Adipose tissue (tissue), 3 donors: ENCODE data around the gene FOXN3. TPM values are rescaled to one million over a fixed set of nuclear protein-coding genes. Genes with fewer than 3 reads are reported as not detected.

Experiments
- H3K27ac ChIP-seq: one replicate; pipeline ENCODE4 v1.5.1; 2013; ENCODE audit warnings: low read depth, low read length
- WGBS, 3 donors: extraction: QIAGEN DNeasy Blood & Tissue Kit; methylation state at CpG; one replicate each; pipeline ENCODE4 v1.1.7; 2013; 5-methylcytosine and 5-hydroxymethylcytosine counted together
- polyA plus RNA-seq, 3 donors: library from polyadenylated mRNA; stranded (reverse); fragments of 200-250 nt; gene quantifications; one replicate each; pipeline ENCODE4 v1.2.3, GENCODE V29; 2013
- donor health status: healthy with polysubstance abuse.
- donor health status: Bipolar disorder and iron deficiency.
- donor health status: healthy.

Gene FOXN3
- polyA plus RNA-seq, 3 donors, result 9.6 to 50.8 (median 50.2) TPM

DNA sequence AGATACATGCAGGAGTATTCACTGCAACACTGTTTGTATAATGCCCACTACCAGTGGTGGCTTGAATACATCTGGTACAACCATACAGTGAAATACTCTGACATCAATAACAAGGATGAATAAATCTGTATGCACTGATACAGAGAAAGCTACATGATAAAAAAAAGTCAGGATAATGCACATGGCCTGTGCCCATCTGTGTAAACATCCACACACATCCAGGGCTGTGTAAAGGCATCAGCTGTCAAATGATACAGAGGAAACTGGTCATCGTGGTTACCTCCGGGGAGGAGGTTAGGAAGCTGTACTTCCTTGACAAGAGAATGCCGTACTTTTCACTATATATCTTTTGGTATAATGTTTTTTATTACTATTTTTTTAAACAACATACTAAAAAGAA is 176.6 kb downstream of the FOXN3 start:
- H3K27ac ChIP-seq, result no peak overlapping the region
- 29 to 76% (median 43%) methylated on average over 3 of the region's 3 CpGs for WGBS, 3 donors

DNA sequence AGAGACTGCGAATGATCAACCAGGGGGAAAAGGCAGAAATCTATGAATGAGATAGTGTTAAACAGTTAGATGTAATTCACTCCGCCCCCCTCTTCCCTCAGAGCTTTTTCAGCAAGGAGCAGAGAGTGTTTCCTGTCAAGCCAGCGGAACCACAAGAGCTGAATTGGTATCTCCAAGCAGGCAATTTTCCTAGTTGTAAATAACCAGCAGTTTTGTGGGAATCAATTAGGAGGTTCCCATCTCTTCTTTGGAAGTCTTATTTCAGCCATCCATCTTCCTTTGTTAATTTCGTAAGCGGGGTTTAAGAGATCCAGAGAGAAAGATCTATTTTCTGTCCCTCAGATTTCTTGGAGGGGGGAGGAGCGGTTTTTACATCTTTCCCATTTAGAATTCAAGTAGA is 178.0 kb downstream of the FOXN3 start:
- WGBS, 3 donors, result 87 to 92% (median 88%) methylated on average over 6 of the region's 6 CpGs
- no peak overlapping the region for H3K27ac ChIP-seq

DNA sequence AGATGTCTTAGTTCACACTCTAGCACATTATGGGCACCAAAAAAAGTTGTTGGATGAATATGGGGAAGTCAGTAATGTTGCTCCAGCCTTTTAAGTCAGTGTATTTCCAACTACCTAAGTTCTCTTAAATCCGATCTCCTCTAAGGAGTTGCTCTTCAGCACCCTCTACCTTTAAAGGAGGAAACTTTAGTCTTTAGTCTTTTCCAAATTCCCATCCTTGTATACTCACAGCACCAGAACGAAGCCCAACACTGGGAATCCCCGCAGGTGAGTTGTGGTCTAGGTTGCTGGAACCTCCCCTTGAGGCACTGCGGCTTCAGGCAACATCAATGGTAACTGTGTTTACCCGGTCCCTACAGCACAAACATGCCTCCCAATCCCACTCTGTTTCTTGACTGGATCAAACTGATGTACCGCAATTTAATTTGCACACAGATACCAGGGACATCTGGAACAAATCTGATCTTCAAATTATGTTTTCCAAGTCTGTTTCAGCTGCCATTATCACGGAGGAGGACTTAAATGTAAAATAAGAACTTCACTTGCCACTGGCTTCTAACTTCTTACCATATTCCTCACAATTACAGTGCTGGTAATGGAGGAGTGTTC is 179.0 kb downstream of the FOXN3 start:
- 79 to 91% (median 89%) methylated on average over 7 of the region's 7 CpGs for WGBS, 3 donors

DNA sequence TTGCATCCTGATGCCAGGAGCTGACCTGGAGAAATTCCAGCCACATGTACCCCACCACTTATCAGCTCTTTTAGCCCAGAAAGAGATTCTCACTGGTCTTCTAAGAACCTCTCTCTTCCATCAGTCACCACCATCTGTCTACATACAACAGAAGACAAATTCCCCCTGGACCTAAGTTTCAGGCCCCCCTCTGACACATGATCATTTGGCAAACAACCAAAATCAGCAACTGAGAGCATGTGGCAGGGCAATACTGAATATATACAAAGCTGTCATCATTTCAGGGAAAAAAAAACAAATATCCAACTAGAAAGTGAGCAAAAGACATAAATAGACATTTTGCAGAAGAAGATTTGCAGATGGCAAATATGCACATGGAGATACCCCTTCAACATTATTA is 180.2 kb downstream of the FOXN3 start:
- H3K27ac ChIP-seq, result no peak overlapping the region

More for the DNA sequence above, 179.0 kb downstream of the FOXN3 start:
- no peak overlapping the region for H3K27ac ChIP-seq

DNA sequence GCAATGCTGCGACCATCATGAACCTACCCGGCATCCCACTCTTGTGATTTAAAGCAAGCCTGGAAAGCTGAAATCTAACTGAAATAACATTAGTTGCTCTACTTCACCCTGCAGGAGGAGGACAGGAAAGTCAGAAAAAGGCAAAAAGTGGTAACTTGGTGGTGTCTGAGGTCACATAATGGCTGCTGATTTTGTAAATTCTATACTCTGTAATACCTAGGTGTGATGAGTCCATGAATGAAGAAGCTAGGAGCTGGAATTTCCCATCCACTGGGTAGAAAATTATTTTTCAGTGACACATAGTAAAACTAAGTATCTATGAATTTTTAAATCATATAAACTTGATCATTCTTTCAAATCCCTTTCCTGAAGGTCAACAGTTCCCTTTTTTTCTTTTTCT is 183.8 kb downstream of the FOXN3 start:
- 95 to 100% (median 98%) methylated on average over 2 of the region's 2 CpGs for WGBS, 3 donors

DNA sequence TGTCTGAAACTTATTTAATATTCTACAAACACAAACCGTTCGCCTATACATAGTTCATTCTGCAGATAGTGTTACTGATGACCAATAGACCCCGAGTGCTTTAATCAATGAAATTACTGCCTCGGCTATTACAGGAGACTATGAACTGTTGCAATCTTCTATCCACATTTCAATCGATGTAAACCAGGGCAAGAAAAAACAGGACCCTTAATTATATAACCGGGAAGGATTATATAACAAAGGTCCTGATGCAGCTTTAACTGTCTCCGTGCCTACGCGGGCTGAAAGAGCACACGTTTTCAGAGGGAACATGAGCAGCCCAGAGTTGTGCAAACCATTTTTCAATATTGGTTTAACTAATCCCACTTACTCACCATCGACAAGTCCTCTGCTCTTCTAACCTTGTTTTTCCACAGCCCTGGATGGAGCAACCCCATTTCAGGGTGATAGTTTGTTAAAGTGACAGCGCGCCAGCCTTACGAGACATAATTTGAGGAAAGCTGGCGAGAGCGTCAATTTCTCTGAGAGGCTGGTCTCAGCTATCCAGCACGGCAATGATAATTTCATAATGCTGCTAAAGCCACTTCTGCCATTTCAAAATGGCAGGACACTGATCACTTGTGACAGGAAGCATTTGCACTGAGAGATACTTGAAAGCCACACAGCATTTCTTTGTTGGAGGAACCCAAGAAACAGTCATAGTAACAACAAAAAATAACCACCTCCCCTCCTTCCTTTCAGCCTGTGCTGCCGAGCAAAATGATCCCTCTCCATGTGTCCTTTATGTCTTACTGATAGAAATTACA is 184.6 kb downstream of the FOXN3 start:
- no peak overlapping the region for H3K27ac ChIP-seq
- WGBS, 3 donors, result 82 to 91% (median 86%) methylated on average over 18 of the region's 18 CpGs

More for the DNA sequence above, 183.8 kb downstream of the FOXN3 start:
- H3K27ac ChIP-seq, result no peak overlapping the region

DNA sequence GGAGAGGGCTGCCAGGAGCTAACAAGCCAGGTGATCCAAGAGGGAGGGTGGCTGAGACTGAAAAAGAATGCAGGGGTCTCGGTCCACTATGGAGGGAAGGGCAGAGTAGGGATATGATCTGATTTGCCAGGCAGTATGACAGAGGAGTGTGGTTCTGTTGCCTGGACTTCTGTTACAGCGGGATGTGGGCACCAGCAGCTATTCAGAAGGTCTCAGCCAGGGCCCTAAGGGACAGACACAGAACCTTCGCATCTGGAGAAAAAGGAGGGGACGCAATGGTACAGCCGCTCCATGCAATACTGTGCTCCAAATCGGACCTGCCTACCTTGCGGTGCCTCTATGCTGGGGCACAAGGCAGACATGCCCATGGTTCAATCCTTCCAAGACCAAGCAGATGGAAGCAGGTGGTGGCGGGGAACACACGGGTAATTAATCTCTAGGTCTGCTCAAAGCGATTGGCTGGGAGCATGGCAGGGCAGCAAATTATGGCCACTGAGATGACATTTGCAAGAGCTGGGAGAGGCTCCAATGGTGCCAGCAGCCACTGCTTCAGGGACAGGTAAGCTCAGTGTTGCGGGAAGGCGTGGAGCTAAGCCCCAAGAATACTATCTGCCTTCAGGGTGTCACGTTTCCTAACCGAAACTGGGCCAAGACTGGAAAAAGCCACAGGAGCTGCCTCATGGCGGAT is 185.5 kb downstream of the FOXN3 start:
- H3K27ac ChIP-seq, result no peak overlapping the region

DNA sequence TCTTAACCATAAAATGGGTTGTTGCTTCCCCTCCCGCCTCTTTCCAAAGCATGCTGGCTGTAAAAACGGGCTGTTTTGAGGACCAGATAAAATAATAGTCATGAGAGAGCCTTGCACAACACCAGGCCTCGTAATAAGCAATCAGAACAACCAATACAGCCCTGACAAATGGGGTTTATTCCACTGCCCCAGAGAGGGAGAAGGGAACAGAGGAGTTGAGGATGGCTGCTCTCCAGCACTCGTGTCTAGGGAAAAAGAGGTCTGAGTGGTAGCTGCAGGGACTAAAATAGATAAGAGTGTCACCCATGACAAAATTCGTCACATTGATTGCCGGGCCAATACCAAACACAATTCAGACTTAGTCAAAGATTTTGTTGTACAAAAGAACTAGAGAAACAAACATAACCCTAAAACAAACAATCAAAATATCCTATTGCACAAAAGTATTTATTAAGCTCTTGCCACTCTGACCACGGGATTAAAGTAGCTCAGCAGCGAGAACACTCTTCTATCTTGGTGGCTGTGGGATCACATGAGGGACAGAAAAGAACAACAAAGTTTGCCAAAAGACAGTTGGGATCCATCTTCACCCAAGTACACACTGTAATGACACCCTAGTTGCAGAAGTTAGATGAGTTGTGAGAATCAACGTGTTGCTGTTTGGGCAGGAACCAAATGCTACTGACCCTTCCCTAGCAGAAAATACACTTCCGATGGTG is 188.0 kb downstream of the FOXN3 start:
- WGBS, 3 donors, result 59 to 69% (median 64%) methylated on average over 10 of the region's 10 CpGs
- no peak overlapping the region for H3K27ac ChIP-seq

More for the DNA sequence above, 185.5 kb downstream of the FOXN3 start:
- 95 to 98% (median 98%) methylated on average over 15 of the region's 15 CpGs for WGBS, 3 donors

DNA sequence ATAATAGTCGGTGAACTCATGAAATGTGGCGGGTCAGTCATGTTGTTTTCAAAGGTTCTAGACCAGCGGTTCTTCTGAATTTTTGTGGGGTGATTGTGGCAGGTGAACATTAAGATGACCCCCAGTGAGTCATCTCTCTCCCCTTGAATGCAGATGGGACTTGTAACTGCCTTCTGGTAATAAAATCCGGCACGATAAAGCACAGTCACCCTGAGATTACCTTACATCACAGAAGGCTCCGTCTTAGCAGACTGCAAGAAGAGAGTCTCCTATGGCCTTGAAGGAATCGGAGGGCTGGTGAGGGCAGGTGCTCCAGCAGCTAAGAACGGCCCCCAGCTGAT is 189.6 kb downstream of the FOXN3 start:
- H3K27ac ChIP-seq, result no peak overlapping the region
- WGBS, 3 donors, result 90 to 93% (median 92%) methylated on average over 8 of the region's 8 CpGs

DNA sequence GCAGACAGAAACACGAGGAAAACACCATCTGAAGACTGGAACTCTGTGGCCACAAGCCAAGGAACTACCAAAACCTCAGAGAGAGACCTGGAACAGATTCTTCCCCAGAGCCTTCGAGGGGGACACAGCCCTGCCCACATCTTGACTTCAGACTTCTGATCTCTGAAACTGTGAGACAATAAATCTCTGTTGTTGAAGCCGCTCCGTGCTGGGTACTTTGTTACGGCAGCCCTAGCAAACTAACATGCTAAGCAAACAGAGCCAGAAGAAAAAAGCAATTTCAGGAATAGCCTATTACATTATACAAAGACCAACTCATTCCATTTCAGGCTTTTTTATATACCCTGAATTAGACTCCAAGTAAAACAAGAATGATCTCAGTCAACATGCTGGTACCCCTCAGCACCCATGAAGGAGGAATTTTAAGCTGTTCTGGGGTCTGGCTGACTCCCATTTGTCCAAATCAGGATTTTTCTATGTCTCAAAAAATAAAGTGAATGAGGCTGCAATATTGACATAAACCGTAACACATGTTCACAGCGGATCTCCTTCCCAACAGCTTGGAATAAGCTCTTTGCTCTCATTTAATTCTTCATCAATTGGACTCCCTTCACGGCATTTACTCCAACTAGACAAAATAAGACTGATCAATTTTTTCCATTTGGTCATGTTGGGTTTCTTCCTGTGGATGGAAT is 190.1 kb downstream of the FOXN3 start:
- 39 to 67% (median 67%) methylated on average over 8 of the region's 8 CpGs for WGBS, 3 donors
- no peak overlapping the region for H3K27ac ChIP-seq

DNA sequence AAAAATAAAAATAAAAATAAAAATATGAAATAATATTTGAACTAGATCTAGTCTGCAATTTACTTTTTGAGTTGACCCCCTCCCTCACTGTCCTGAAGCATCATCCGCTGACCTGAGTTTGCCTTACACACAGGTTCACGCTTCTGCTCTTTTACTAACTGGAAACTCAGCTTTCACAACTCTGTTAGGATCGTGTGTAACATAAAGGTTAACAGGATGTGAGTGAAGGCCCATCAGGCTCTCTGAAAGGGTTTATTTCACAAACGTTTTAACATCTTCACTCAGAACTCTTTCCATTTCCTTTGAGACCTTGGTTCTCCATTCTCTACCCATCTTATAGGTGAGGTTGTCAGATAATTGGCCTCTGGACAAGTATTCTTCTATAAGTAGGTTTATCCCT is 191.4 kb downstream of the FOXN3 start:
- H3K27ac ChIP-seq, result no peak overlapping the region
- 51 to 78% (median 54%) methylated on average over 4 of the region's 4 CpGs for WGBS, 3 donors

DNA sequence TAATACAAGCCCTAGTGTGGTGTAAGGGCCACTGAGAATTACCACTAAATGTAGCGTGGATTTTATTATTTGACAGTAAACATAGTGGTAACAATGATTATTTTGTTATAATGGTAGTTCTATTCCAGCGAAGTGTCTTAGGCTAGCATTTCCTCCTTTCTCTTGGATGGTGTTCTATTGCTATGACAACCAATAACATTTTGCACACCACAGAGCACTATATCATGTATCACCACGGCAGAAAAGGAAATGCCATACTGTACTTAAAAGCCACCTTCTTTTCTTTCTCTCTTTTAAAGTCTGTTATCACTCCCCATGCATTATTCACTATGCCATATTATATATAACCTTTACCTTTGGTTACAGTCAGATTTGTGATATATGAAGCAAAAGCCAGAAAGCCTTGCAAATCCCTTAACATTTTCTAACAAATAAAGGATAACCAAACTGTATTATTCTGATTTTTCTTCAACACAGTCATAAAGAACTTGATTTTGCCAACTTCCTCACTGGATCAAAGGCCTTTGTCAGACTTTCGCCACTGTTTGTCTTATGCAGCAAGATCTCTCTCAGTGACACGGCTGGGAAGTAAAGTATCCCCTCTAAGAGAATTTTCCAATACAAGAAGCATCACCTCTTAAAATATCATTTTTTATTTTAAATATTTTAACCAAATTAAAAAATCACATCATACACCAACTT is 195.8 kb downstream of the FOXN3 start:
- H3K27ac ChIP-seq, result no peak overlapping the region
- 19 to 55% (median 28%) methylated on average over 5 of the region's 5 CpGs for WGBS, 3 donors

DNA sequence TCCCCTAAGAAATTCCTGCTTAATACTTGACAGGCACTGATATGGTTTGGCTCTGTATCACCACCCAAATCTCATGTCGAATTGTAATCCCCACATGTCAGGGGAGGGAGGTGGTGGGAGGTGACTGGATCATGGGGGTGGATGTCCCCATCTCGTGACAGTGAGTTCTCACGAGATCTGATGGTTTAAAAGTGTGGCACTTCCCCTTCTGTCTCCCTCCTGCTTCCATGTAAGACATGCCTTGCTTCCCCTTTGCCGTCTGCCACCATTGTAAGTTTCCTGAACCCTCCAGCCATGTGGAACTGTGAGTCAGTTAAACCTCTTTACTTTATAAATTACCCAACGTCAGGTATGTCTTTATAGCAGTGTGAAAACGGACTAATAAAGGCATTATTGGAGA is 198.0 kb downstream of the FOXN3 start:
- 71 to 93% (median 82%) methylated on average over 6 of the region's 6 CpGs for WGBS, 3 donors
- H3K27ac ChIP-seq, result no peak overlapping the region

DNA sequence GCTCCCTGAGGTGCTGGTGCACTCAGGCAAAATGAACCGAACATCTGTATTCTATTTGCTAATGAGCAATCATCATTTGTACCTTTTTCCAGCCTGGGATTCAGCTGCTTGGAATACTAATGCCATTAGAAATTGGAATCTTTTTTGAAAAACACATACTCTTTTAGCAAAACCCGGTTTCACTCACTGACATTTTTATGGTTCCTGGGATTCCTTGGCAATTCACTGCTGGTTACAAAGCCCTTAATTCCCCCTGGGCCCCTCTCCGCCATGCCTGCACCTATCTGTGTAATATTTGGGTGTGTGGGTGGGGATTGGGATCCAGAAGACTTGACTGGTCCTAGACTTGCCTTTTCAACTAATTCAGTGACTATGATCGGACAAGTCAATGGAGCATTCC is 199.1 kb downstream of the FOXN3 start:
- 79 to 93% (median 91%) methylated on average over 4 of the region's 4 CpGs for WGBS, 3 donors
- no peak overlapping the region for H3K27ac ChIP-seq

DNA sequence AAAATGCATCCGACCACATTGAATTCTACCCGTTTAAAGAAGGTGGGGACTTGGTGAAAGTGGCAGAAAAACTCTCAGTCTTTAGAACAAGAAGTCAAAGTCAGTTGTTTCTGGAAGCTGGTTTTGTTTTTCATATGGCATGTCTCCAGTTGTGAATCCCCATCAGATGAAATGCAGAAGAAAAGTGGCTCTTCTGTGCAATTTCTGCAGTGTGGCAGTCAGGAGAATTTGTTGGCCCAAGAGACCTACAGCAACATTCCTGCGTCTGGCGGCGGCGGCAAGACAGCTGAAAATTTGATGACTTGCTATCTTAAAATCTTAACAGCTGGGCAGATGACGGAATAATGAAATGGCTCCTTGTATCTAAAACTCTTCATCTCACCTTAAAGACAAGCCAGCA is 201.5 kb downstream of the FOXN3 start:
- H3K27ac ChIP-seq, result no peak overlapping the region
- 60 to 84% (median 74%) methylated on average over 7 of the region's 7 CpGs for WGBS, 3 donors

DNA sequence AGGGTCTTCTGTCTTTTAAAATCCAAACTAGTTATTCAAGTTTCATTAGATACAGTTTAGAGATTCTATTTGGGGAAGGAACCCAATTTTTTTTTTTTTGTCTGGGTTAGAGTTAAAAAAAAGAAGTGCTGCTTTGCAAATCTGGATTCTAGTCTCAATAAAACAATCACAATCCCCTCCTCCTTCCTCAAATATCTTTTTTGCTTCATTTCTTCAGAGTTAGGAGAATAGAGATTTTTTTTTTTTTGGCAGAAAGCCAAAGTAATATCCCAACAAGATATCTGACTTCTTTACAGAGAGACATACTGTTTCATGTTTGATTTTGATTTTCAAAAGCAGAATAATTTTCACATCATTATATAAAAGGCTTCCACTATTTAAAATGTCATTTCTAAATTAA is 201.9 kb downstream of the FOXN3 start:
- H3K27ac ChIP-seq, result no peak overlapping the region

DNA sequence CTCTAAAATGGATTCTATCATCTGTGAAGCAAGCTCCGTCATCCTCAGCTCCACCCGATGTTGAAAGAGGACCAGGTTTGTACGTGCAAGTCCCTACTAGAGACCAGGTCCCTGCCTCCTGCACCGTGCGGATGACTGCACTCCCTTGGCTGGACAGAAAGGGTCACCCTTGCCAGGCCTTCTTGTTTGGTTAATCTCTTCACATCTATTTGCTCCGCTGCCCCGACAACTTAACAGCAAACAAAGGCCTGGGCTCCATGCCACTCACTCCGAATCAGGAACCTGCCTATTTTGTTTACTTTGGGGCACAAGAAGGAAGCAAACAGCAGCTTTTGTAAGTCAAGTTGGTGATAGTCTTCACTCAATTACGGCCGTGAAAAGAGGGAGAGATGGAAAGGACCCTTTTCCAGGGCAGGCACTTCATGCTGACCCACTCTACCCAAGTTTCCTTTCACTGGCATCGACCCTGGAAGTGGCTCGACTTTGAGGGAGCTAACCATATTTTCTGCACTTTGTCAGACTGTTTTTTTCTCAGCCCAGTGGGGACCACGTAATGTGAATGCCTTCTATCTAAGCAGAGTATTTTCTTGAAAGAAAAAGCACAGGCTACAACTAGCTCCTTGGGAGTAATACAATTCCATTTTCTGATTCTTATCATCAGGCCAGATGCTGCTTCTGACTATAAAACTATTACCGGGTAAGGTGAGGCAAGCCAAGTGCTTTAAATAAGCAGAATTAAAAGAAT is 202.6 kb downstream of the FOXN3 start:
- H3K27ac ChIP-seq, result no peak overlapping the region
- 26 to 69% (median 68%) methylated on average over 14 of the region's 14 CpGs for WGBS, 3 donors
